Panc1 (cell line): ENCODE results near the gene PCDHA7.
"Not testable (repeated sequence)": the region's sequence is repeated elsewhere in the genome, so short reads cannot be mapped to it uniquely, and the experiment has no call there.

Experiments used
- POLR2AphosphoS5 ChIP-seq: IDR thresholded peaks from 2 replicates; pipeline ENCODE4 v1.6.1; 2012; ENCODE audit warnings: mild to moderate bottlenecking, low read depth, low read length, moderate library complexity
- TF ChIP-seq, protein P1 (sequence below): fragments of 450-650 bp; IDR thresholded peaks from 2 replicates; pipeline ENCODE4 v1.5.1; 2017; ENCODE audit warnings: mild to moderate bottlenecking

DNA sequence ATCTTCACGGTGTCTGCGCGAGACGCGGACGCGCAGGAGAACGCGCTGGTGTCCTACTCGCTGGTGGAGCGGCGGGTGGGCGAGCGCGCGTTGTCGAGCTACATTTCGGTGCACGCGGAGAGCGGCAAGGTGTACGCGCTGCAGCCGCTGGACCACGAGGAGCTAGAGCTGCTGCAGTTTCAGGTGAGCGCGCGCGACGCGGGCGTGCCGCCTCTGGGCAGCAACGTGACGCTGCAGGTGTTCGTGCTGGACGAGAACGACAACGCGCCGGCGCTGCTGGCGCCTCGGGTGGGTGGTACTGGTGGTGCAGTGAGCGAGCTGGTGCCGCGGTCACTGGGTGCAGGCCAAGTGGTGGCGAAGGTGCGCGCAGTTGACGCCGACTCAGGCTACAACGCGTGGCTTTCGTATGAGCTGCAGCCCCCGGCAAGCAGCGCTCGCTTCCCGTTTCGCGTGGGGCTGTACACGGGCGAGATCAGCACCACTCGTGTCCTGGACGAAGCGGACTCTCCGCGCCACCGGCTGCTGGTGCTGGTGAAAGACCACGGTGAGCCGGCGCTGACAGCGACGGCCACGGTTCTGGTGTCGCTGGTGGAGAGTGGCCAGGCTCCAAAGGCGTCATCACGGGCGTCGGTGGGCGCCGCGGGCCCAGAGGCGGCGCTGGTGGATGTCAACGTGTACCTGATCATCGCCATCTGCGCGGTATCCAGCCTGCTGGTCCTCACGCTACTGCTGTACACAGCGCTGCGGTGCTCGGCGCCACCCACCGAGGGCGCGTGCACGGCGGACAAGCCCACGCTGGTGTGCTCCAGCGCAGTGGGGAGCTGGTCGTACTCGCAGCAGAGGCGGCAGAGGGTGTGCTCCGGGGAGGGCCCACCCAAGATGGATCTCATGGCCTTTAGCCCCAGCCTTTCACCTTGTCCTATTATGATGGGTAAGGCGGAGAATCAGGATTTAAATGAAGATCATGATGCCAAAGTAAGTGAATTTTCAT, 4.3 kb upstream of the PCDHA7 start:
- TF ChIP-seq, protein P1, sequence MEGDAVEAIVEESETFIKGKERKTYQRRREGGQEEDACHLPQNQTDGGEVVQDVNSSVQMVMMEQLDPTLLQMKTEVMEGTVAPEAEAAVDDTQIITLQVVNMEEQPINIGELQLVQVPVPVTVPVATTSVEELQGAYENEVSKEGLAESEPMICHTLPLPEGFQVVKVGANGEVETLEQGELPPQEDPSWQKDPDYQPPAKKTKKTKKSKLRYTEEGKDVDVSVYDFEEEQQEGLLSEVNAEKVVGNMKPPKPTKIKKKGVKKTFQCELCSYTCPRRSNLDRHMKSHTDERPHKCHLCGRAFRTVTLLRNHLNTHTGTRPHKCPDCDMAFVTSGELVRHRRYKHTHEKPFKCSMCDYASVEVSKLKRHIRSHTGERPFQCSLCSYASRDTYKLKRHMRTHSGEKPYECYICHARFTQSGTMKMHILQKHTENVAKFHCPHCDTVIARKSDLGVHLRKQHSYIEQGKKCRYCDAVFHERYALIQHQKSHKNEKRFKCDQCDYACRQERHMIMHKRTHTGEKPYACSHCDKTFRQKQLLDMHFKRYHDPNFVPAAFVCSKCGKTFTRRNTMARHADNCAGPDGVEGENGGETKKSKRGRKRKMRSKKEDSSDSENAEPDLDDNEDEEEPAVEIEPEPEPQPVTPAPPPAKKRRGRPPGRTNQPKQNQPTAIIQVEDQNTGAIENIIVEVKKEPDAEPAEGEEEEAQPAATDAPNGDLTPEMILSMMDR: not testable (repeated sequence)
- not testable (repeated sequence) for TF ChIP-seq POLR2AphosphoS5
